H1 (cell line): ENCODE data around the gene TEKT1. TPM values are rescaled to one million over a fixed set of nuclear protein-coding genes. Genes with fewer than 3 reads are reported as not detected.

Source experiments
- JUND ChIP-seq: IDR thresholded peaks from 2 replicates; pipeline ENCODE4 v1.6.1; 2011; ENCODE audit warnings: mild to moderate bottlenecking, improper control_type of control experiment, low read length
- POLR2A ChIP-seq, 2 experiments: IDR thresholded peaks; 1 replicate in 1 of 2; 2 replicates in 1 of 2; pipeline ENCODE4 v1.6.1; 2011; ENCODE audit warnings: low read depth in 2 of 2, low read length in 2 of 2, mild to moderate bottlenecking in 2 of 2; ENCODE audit errors: control extremely low read depth in 1 of 2
- RNF2 ChIP-seq: fragments of 200-900, 300-1000 bp; sonication (generic); IDR thresholded peaks from 2 replicates; pipeline ENCODE4 v1.7.1; 2016; ENCODE audit warnings: borderline replicate concordance, low read depth, mild to moderate bottlenecking, antibody characterized with exemption, low read length; ENCODE audit not compliant: poor library complexity, severe bottlenecking; ENCODE audit errors: missing control alignments
- TEAD4 ChIP-seq: IDR thresholded peaks from 2 replicates; pipeline ENCODE4 v1.6.1; 2012; ENCODE audit warnings: low read depth, low read length, inconsistent platforms, mixed read lengths
- polyA plus RNA-seq, 7 experiments: library from polyadenylated mRNA; depleted of rRNA in 3 of 7; stranded (reverse) in 5 of 7; unstranded in 2 of 7; fragments of >200 nt in 5 of 7; fragments of 200-250 nt in 2 of 7; gene quantifications; 1 replicate in 5 of 7; 2 replicates in 1 of 7; 4 replicates in 1 of 7; pipeline versions ENCODE4 v1.2.1 to v1.2.3, GENCODE V29; 2011 to 2013; ENCODE audit warnings: missing spikeins in 2 of 7, mixed read lengths in 2 of 7
- total RNA-seq: library from RNA; stranded (reverse); fragmentation: NEBNext Ultra II Directional; extraction: Animal tissue kit (Norgen Biotek cat#: 25700); gene quantifications from 2 replicates; pipeline ENCODE4 v1.2.1, GENCODE V29; 2021
- TF ChIP-seq, protein P1 (sequence below): IDR thresholded peaks from 2 replicates; pipeline ENCODE4 v1.6.1; 2011; ENCODE audit warnings: low read length, improper control_type of control experiment
- TF ChIP-seq, protein P2 (sequence below): IDR thresholded peaks from 2 replicates; pipeline ENCODE4 v1.6.1; 2011; ENCODE audit warnings: low read depth, mild to moderate bottlenecking, low read length; ENCODE audit not compliant: insufficient read depth
- TF ChIP-seq, protein P3 (sequence below): IDR thresholded peaks from 2 replicates; pipeline ENCODE4 v1.6.1; 2012; ENCODE audit warnings: inconsistent platforms
- TF ChIP-seq, protein P4 (sequence below): IDR thresholded peaks from 2 replicates; pipeline ENCODE4 v1.6.1; 2012; ENCODE audit warnings: inconsistent platforms

TEKT1 gene
- total and polyA plus RNA-seq, 2 of the 8 experiments (the other 6 are each of a cell fraction or from before 2014, with no cell fraction given): not detected

DNA sequence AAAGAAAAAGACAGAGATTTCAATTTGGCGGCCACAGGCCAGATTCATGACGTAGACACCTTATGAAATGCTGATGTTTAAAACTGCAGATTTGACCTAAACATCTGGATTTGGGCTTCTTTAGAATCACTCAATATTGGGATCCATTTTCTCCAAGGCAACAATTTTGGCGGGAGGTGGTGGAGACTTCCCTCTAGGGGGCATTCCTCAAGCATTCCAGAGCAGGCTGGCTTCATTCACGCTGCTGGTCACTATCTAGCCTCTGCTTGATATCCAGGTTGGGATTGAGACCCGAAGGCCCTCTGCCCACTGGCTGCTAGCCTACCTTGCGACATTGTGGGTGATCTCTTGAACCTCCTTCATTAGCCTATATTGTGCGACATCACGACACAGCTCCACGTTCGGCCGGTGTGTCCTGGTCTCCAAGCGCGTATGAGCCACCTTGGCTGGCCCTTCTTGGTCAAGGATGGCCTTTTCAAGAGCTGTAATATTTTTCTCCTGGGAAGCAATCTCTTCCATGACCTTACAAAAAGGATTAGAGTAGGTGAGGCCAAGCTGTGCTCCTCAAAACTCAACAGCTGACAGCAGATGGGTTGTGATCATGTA, 31.0 kb downstream of the TEKT1 start (continued):
- no peak for TF ChIP-seq RNF2
- TF ChIP-seq, protein P1, sequence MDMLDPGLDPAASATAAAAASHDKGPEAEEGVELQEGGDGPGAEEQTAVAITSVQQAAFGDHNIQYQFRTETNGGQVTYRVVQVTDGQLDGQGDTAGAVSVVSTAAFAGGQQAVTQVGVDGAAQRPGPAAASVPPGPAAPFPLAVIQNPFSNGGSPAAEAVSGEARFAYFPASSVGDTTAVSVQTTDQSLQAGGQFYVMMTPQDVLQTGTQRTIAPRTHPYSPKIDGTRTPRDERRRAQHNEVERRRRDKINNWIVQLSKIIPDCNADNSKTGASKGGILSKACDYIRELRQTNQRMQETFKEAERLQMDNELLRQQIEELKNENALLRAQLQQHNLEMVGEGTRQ: no peak
- TF ChIP-seq, protein P2, sequence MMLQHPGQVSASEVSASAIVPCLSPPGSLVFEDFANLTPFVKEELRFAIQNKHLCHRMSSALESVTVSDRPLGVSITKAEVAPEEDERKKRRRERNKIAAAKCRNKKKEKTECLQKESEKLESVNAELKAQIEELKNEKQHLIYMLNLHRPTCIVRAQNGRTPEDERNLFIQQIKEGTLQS: no peak
- TF ChIP-seq, protein P3, sequence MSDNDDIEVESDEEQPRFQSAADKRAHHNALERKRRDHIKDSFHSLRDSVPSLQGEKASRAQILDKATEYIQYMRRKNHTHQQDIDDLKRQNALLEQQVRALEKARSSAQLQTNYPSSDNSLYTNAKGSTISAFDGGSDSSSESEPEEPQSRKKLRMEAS: peak; percentile 79
- no peak for TF ChIP-seq POLR2A (IDR thresholded peaks at IDR 0.05; ENCODE audit: control extremely low read depth in 1 of 2, low read depth in 2 of 2, low read length in 2 of 2)
- TF ChIP-seq JUND: no peak
- peak; percentile 92 for TF ChIP-seq TEAD4
- TF ChIP-seq, protein P4, sequence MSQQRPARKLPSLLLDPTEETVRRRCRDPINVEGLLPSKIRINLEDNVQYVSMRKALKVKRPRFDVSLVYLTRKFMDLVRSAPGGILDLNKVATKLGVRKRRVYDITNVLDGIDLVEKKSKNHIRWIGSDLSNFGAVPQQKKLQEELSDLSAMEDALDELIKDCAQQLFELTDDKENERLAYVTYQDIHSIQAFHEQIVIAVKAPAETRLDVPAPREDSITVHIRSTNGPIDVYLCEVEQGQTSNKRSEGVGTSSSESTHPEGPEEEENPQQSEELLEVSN: peak; percentile 96
